ENCODE measurements around the gene TBCA. TPM values are rescaled to one million over a fixed set of nuclear protein-coding genes. Genes with fewer than 3 reads are reported as not detected.

Gene TBCA
- total RNA-seq, 1 donor from 2014 or later, result 208 TPM

DNA sequence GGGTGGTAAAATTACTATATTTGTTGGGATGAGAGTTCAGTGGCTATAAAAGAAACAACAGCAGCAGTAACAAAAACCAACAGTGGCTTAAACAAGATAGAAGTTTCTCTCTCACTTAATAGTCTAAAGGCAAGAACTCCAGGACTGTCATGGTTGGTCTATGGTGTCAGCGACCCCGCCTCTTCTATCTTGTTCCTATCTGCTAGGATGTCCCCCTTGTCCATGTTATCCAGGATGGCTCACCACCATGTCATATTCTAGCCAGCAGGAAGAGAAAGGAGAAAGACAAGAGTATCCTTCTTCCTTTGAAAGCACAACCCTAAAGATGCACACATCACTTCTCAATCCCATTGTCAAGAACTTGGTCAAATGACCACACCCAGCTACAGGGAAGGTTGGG lies 126.4 kb downstream of the TBCA start:
- no peak overlapping the region for H3K4me3 Mint-ChIP-seq (ENCODE audit: unreplicated experiment)
- peaks cover 15% of the 10 kb centered on the region for H3K27me3 Mint-ChIP-seq (ENCODE audit: unreplicated experiment)
- H3K36me3 Mint-ChIP-seq (ENCODE audit: unreplicated experiment), result peaks cover 9% of the 10 kb centered on the region
- no peaks in the 10 kb centered on the region for H3K4me1 Mint-ChIP-seq (ENCODE audit: low read depth, unreplicated experiment)
- TF ChIP-seq, protein P1, sequence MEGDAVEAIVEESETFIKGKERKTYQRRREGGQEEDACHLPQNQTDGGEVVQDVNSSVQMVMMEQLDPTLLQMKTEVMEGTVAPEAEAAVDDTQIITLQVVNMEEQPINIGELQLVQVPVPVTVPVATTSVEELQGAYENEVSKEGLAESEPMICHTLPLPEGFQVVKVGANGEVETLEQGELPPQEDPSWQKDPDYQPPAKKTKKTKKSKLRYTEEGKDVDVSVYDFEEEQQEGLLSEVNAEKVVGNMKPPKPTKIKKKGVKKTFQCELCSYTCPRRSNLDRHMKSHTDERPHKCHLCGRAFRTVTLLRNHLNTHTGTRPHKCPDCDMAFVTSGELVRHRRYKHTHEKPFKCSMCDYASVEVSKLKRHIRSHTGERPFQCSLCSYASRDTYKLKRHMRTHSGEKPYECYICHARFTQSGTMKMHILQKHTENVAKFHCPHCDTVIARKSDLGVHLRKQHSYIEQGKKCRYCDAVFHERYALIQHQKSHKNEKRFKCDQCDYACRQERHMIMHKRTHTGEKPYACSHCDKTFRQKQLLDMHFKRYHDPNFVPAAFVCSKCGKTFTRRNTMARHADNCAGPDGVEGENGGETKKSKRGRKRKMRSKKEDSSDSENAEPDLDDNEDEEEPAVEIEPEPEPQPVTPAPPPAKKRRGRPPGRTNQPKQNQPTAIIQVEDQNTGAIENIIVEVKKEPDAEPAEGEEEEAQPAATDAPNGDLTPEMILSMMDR (IDR thresholded peaks at IDR 0.05; ENCODE audit: partially characterized antibody, unreplicated experiment), result no peak
- peaks cover 3% of the 10 kb centered on the region for H3K9me3 Mint-ChIP-seq (ENCODE audit: unreplicated experiment)
- DNase-seq, result no peak
- no peak overlapping the region for H3K27ac Mint-ChIP-seq (ENCODE audit: unreplicated experiment)

GRCh38 chr5:77645995-77646639 lies 130.0 kb downstream of the TBCA start:
- H3K9me3 Mint-ChIP-seq (ENCODE audit: unreplicated experiment), result peaks cover 17% of the 10 kb centered on the region
- TF ChIP-seq, protein P1 (IDR thresholded peaks at IDR 0.05; ENCODE audit: partially characterized antibody, unreplicated experiment), result no peak

DNA sequence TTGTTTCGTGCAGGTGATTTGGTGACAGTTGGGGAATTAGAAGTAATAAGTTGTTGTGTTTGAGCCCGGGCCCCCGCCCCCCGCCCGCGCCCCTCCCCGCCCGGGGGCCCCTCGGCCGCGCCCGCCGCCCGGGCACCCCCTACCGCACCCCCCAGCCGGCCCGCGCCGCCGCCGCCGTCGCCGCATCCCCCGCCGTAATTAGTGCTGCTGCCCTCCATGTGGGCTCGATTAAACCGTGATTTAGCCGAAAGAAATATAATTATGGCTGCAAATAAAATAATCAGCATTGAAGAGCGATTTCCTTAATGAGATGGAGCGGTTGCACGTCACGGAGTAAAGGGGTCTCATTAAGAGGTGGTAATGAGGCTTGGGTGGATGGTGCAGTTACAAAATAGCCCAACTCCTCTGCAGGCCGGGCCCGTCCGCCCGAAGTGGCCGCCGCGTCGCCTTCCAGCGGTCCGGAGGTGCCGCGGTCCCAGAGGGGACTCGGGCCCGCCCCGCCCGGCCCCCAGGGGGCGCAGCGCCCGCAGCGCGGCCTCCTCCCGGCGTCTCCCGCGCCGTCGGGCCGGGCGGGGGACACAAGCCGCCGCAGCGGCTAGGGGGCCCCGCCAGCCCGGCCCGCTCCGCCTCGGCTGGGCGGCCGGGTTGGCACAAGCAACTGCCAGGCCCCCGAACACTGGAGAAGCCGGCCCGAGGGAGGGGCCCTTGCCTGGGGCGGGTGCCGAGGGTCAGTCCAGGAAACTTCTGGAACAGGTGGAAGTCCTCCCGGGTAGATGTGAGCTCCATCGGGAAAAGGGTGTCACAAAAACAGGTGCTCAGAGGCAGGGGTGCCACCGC lies 130.8 kb downstream of the TBCA start:
- no peaks in the 10 kb centered on the region for H3K36me3 Mint-ChIP-seq (ENCODE audit: unreplicated experiment)
- H3K4me3 Mint-ChIP-seq (ENCODE audit: unreplicated experiment), result peak overlapping the region; percentile 86
- DNase-seq, result peak; percentile 58
- peaks cover 13% of the 10 kb centered on the region for H3K4me1 Mint-ChIP-seq (ENCODE audit: low read depth, unreplicated experiment)
- H3K9me3 Mint-ChIP-seq (ENCODE audit: unreplicated experiment), result peaks cover 17% of the 10 kb centered on the region
- H3K27ac Mint-ChIP-seq (ENCODE audit: unreplicated experiment), result no peak overlapping the region
- peaks cover 43% of the 10 kb centered on the region for H3K27me3 Mint-ChIP-seq (ENCODE audit: unreplicated experiment)
- TF ChIP-seq, protein P1 (IDR thresholded peaks at IDR 0.05; ENCODE audit: partially characterized antibody, unreplicated experiment), result peak; percentile 48

More at GRCh38 chr5:77645995-77646639, 130.0 kb downstream of the TBCA start:
- peaks cover 11% of the 10 kb centered on the region for H3K4me1 Mint-ChIP-seq (ENCODE audit: low read depth, unreplicated experiment)
- H3K27ac Mint-ChIP-seq (ENCODE audit: unreplicated experiment), result peak overlapping the region; percentile 8
- H3K4me3 Mint-ChIP-seq (ENCODE audit: unreplicated experiment), result peak overlapping the region; percentile 67
- H3K27me3 Mint-ChIP-seq (ENCODE audit: unreplicated experiment), result peaks cover 42% of the 10 kb centered on the region
- no peak for DNase-seq
- H3K36me3 Mint-ChIP-seq (ENCODE audit: unreplicated experiment), result no peaks in the 10 kb centered on the region

- DNase-seq, result peak; percentile 58
- H3K27me3 Mint-ChIP-seq (ENCODE audit: unreplicated experiment), result peaks cover 48% of the 10 kb centered on the region
- peaks cover 23% of the 10 kb centered on the region for H3K9me3 Mint-ChIP-seq (ENCODE audit: unreplicated experiment)
- peak overlapping the region; percentile 86 for H3K4me3 Mint-ChIP-seq (ENCODE audit: unreplicated experiment)
- TF ChIP-seq, protein P1 (IDR thresholded peaks at IDR 0.05; ENCODE audit: partially characterized antibody, unreplicated experiment), result no peak
- peaks cover 17% of the 10 kb centered on the region for H3K4me1 Mint-ChIP-seq (ENCODE audit: low read depth, unreplicated experiment)
- peaks cover 5% of the 10 kb centered on the region for H3K36me3 Mint-ChIP-seq (ENCODE audit: unreplicated experiment)
- H3K27ac Mint-ChIP-seq (ENCODE audit: unreplicated experiment), result peak overlapping the region; percentile 48
Measured at GRCh38 chr5:77644371-77645157, 131.6 kb downstream of the TBCA start.
